Endothelial cell of umbilical vein (primary cell): ENCODE results near the gene HOXC11. TPM values are rescaled to one million over a fixed set of nuclear protein-coding genes. Genes with fewer than 3 reads are reported as not detected.

Experiments
- BruUV-seq: library from RNA; stranded (reverse); fragments of 400-500 nt; replicated peaks from 2 replicates; lab custom pipeline; 2021; lab: Mats Ljungman, UMichigan
- CTCF ChIA-PET: fragments of 300-600, 350-600 bp; sonication (Branson Sonifier 250); formaldehyde crosslinking; loops from one replicate; lab custom pipeline; 2021; ENCODE audit warnings: antibody characterized with exemption, inconsistent platforms; lab: Charles Lee
- POLR2A ChIA-PET: fragments of 300-600, 350-600 bp; sonication (Branson Sonifier 250); formaldehyde crosslinking; loops from one replicate; lab custom pipeline; 2021; ENCODE audit warnings: antibody characterized with exemption, inconsistent platforms; lab: Charles Lee
- DNase-seq: peaks from one replicate; pipeline ENCODE4 v3.0.0-alpha.2; 2011; ENCODE audit warnings: low read depth, low spot score
- FAIRE-seq: peaks from 2 replicates; lab custom pipeline; 2011; peaks lifted over from hg19 to GRCh38; lab: Jason Lieb, UNC
- H2AFZ ChIP-seq: 2 replicates; pipeline ENCODE4 v1.6.0; 2012; ENCODE audit warnings: low read depth, low read length, control low read depth, inconsistent platforms
- H3K27ac ChIP-seq: 2 replicates; pipeline ENCODE4 v1.5.1; 2011; ENCODE audit warnings: low read depth, mild to moderate bottlenecking, control low read depth, low read length, moderate library complexity; ENCODE audit not compliant: insufficient read depth
- H3K27me3 ChIP-seq, 2 experiments: 2 replicates each; pipeline versions ENCODE4 v1.6.0 to v1.6.1; 2011; ENCODE audit warnings: low read length in 2 of 2, mixed read lengths in 1 of 2; ENCODE audit not compliant: control insufficient read depth in 2 of 2, insufficient read depth in 2 of 2
- H3K36me3 ChIP-seq, 2 experiments: 2 replicates in 1 of 2; 3 replicates in 1 of 2; pipeline ENCODE4 v1.5.1; 2011; ENCODE audit warnings: low read length in 2 of 2, mild to moderate bottlenecking in 1 of 2, moderate library complexity in 1 of 2; ENCODE audit not compliant: control insufficient read depth in 2 of 2, insufficient read depth in 2 of 2; ENCODE audit errors: extremely low read depth in 1 of 2
- H3K4me1 ChIP-seq: 3 replicates; pipeline ENCODE4 v1.5.1; 2011; ENCODE audit warnings: mild to moderate bottlenecking, low read length; ENCODE audit not compliant: control insufficient read depth, insufficient read depth; ENCODE audit errors: extremely low read depth
- H3K4me2 ChIP-seq: 2 replicates; pipeline ENCODE4 v1.6.1; 2011; ENCODE audit warnings: low read length, control low read depth, mixed read lengths; ENCODE audit not compliant: insufficient read depth
- H3K4me3 ChIP-seq, 3 experiments: fragments of 200-600 bp in 1 of 3; sonication (generic), shearing (Covaris generic) in 1 of 3; replicated peaks in 1 of 3; 2 replicates each; pipeline ENCODE4 v1.5.1; 2011 to 2016; ENCODE audit warnings: control low read depth in 3 of 3, low read length in 3 of 3, mild to moderate bottlenecking in 2 of 3, inconsistent platforms in 1 of 3, low read depth in 1 of 3, moderate library complexity in 1 of 3; ENCODE audit not compliant: insufficient read depth in 1 of 3
- H3K79me2 ChIP-seq: 2 replicates; pipeline ENCODE4 v1.6.0; 2012; ENCODE audit warnings: low read length, inconsistent platforms; ENCODE audit not compliant: control insufficient read depth, insufficient read depth
- H3K9ac ChIP-seq: replicated peaks from 2 replicates; pipeline ENCODE3; 2011; ENCODE audit warnings: low read length, control low read depth; ENCODE audit not compliant: insufficient read depth; ENCODE audit errors: extremely low read depth
- H3K9me1 ChIP-seq: replicated peaks from 3 replicates; pipeline ENCODE4 v1.6.0; 2011; ENCODE audit warnings: mild to moderate bottlenecking, low read length; ENCODE audit not compliant: control insufficient read depth, insufficient read depth; ENCODE audit errors: extremely low read depth
- H3K9me3 ChIP-seq: replicated peaks from 2 replicates; pipeline ENCODE4 v1.5.1; 2012; ENCODE audit warnings: low read length, inconsistent platforms; ENCODE audit not compliant: control insufficient read depth, insufficient read depth
- H4K20me1 ChIP-seq: replicated peaks from 2 replicates; pipeline ENCODE3; 2011; ENCODE audit warnings: mild to moderate bottlenecking, low read length; ENCODE audit not compliant: control insufficient read depth, insufficient read depth; ENCODE audit errors: extremely low read depth
- CTCF ChIP-seq, 2 donors: IDR thresholded peaks; 1 replicate in 1 of 2; 2 replicates in 1 of 2; pipeline ENCODE4 v1.5.1; 2011; ENCODE audit warnings: low read length in 2 of 2, mild to moderate bottlenecking in 2 of 2, moderate library complexity in 2 of 2, control low read depth in 1 of 2, inconsistent platforms in 1 of 2, low read depth in 1 of 2; ENCODE audit not compliant: insufficient read depth in 1 of 2; ENCODE audit errors: extremely low read depth in 1 of 2
- EZH2 ChIP-seq: IDR thresholded peaks from 2 replicates; pipeline ENCODE4 v1.6.1; 2012; ENCODE audit warnings: borderline replicate concordance, low read depth, mild to moderate bottlenecking, moderate library complexity, low read length, inconsistent platforms; ENCODE audit not compliant: severe bottlenecking
- FOS ChIP-seq: IDR thresholded peaks from 2 replicates; pipeline ENCODE4 v1.6.1; 2011; ENCODE audit warnings: mild to moderate bottlenecking, low read length, moderate library complexity, borderline replicate concordance; ENCODE audit not compliant: insufficient read depth
- JUN ChIP-seq: IDR thresholded peaks from 2 replicates; pipeline ENCODE4 v1.6.1; 2011; ENCODE audit warnings: borderline replicate concordance, low read depth; ENCODE audit not compliant: insufficient read length, insufficient read depth
- POLR2AphosphoS5 ChIP-seq: IDR thresholded peaks from 2 replicates; pipeline ENCODE4 v1.6.1; 2012; ENCODE audit warnings: low read depth, mild to moderate bottlenecking, control low read depth, low read length, moderate library complexity; ENCODE audit not compliant: insufficient read depth
- dilution Hi-C: fragments of 300-500 bp; cut with MboI; formaldehyde crosslinking; loops from one replicate; pipeline ENCODE4 v1.15.0; 2019; ENCODE audit warnings: low sequenced_read_pairs; ENCODE audit not compliant: extremely low pct_ligation_motif_present
- intact Hi-C: fragments of 100-400 bp; cut with micrococcal nuclease; formaldehyde crosslinking; loops from one replicate; pipeline ENCODE4 v1.10.0; 2022
- polyA plus RNA-seq, 4 experiments: library from polyadenylated mRNA; depleted of rRNA in 3 of 4; stranded (reverse) in 3 of 4; unstranded in 1 of 4; fragments of >200 nt; gene quantifications; 2 replicates each; pipeline versions ENCODE4 v1.2.1 to v1.2.3, GENCODE V29; 2011 to 2012; ENCODE audit warnings: missing spikeins in 1 of 4
- total RNA-seq: library from RNA; stranded (reverse); gene quantifications from 2 replicates; pipeline ENCODE4 v1.2.3, GENCODE V29; 2021

HOXC11 gene
- total and polyA plus RNA-seq, 2 donors (not counting 3 experiments of a cell fraction or from before 2014, with no cell fraction given), result not detected

- Histone ChIP-seq H2AFZ (no peak overlapping the region), H3K79me2 (no peaks in the 10 kb centered on the region), H3K4me3 (no peak overlapping the region), H4K20me1 (no peaks in the 10 kb centered on the region), H3K9me1 (no peaks in the 10 kb centered on the region), H3K9me3 (no peaks in the 10 kb centered on the region), H3K27me3 (peaks cover 85 to 99% of the 10 kb centered on the region in 2 experiments), H3K4me1 (no peaks in the 10 kb centered on the region), H3K9ac (no peak overlapping the region), H3K27ac (no peak overlapping the region), H3K36me3 (no peaks in the 10 kb centered on the region), H3K4me2 (no peak overlapping the region)
- no peak for TF ChIP-seq POLR2AphosphoS5
- no peak for TF ChIP-seq JUN
- no peak for TF ChIP-seq FOS
- TF ChIP-seq EZH2, result peak; percentile 97
- FAIRE-seq (no peak), DNase-seq (no peak)
- BruUV-seq, result no TSS peak
- dilution Hi-C loops, result no loop called here
- ChIA-PET CTCF (interaction anchor here (1.4 to 3.7 kb wide), 2 partner anchors 11 to 206 kb away, joined by 5 to 17 read pairs; no protein-coding TSS in a partner anchor), POLR2A (no interaction called here)
- intact Hi-C loops, result no loop called here
These were observed 22.1 kb downstream of the HOXC11 start for GRCh38 chr12:53995002-53995377.

GRCh38 chr12:53995378-53996239 lies 22.7 kb downstream of the HOXC11 start:
- Histone ChIP-seq H3K4me3 (peak overlapping the region in 1 of 3 experiments; percentile 23), H3K4me1 (no peaks in the 10 kb centered on the region), H2AFZ (peak overlapping the region; percentile 37), H3K27ac (no peak overlapping the region), H3K9ac (no peak overlapping the region), H3K27me3 (peaks cover 85 to 99% of the 10 kb centered on the region in 2 experiments), H3K4me2 (peak overlapping the region; percentile 22), H3K79me2 (no peaks in the 10 kb centered on the region), H4K20me1 (no peaks in the 10 kb centered on the region), H3K9me1 (no peaks in the 10 kb centered on the region), H3K36me3 (no peaks in the 10 kb centered on the region), H3K9me3 (no peaks in the 10 kb centered on the region)
- ChIA-PET POLR2A (interaction anchor here (0.6 kb wide), 1 partner anchor 598 kb away, joined by 3 read pairs; no protein-coding TSS in a partner anchor), CTCF (interaction anchor here (0.6 to 3.7 kb wide), 4 partner anchors 10 to 231 kb away, joined by 5 to 17 read pairs (median 8); no protein-coding TSS in a partner anchor)
- TF ChIP-seq EZH2 (peak; percentile 76), CTCF (IDR thresholded peaks at IDR 0.05; ENCODE audit: extremely low read depth in 1 of 2, insufficient read depth in 1 of 2, low read depth in 1 of 2, low read length in 2 of 2) (no peak)
- intact Hi-C loops, result no loop called here
- FAIRE-seq (peak; percentile 54), DNase-seq (no peak)
- dilution Hi-C loops, result no loop called here
- no TSS peak for BruUV-seq
